ENCODE data around the gene TOMM6.
A peak's percentile ranks its signal among the peaks of the same experiment; 100 is the strongest.

TOMM6 gene

GRCh38 chr6:41766043-41766664 is 21.3 kb upstream of the TOMM6 start:
- peak in 1 of 4 experiments; percentile 31 for DNase-seq

- DNase-seq = peak; percentile 19 to 49 (median 42)
Measured at GRCh38 chr6:41767112-41767833, 20.2 kb upstream of the TOMM6 start.

- no peak for DNase-seq
Measured at GRCh38 chr6:41768545-41769308, 18.8 kb upstream of the TOMM6 start.

GRCh38 chr6:41769376-41769775 is 18.1 kb upstream of the TOMM6 start:
- DNase-seq = no peak

- no peak for DNase-seq
Measured at GRCh38 chr6:41770381-41771057, 17.0 kb upstream of the TOMM6 start.

- no peak for DNase-seq
Measured at GRCh38 chr6:41771058-41771983, 16.2 kb upstream of the TOMM6 start.

- no peak for DNase-seq
Measured at GRCh38 chr6:41774841-41775240, 12.7 kb upstream of the TOMM6 start.

- DNase-seq = no peak
Measured at GRCh38 chr6:41775293-41775882, 12.1 kb upstream of the TOMM6 start.

GRCh38 chr6:41777551-41778285 is 9.8 kb upstream of the TOMM6 start:
- DNase-seq = peak; percentile 58 to 90 (median 74)

GRCh38 chr6:41778895-41779294 is 8.6 kb upstream of the TOMM6 start:
- DNase-seq = no peak

GRCh38 chr6:41779336-41779735 is 8.2 kb upstream of the TOMM6 start:
- DNase-seq = no peak

GRCh38 chr6:41779788-41780550 is 7.5 kb upstream of the TOMM6 start, which contains the start of gene FRS3:
FRS3 (minus strand) TSS chr6:41779900; CDS start chr6:41776987, 2,913 bp downstream.
- DNase-seq = peak; percentile 98 to 99 (median 98)

- DNase-seq = peak; percentile 11 to 58 (median 26)
Measured at GRCh38 chr6:41780551-41781365, 6.7 kb upstream of the TOMM6 start, which contains the start of gene PRICKLE4. PRICKLE4 (plus strand) TSS chr6:41780782; CDS start chr6:41783474, 2,692 bp downstream.

- no peak for DNase-seq
Measured at GRCh38 chr6:41781366-41781730, 6.1 kb upstream of the TOMM6 start.

- DNase-seq = no peak
Measured at GRCh38 chr6:41783106-41783780, 4.3 kb upstream of the TOMM6 start.

- DNase-seq = peak; percentile 60 to 86 (median 80)
Measured at GRCh38 chr6:41784581-41785171, 2.8 kb upstream of the TOMM6 start.

- no peak for DNase-seq
Measured at GRCh38 chr6:41785254-41785653, 2.2 kb upstream of the TOMM6 start.

Measured in suppressor macrophage (primary cell).